NCI-H82 (cell line): ENCODE results near the gene ZNF689.

Experiments used
- DNase-seq: peaks from one replicate; lab custom pipeline; 2025; lab: John Stamatoyannopoulos, UW

ZNF689 gene

GRCh38 chr16:30562021-30562420, 48.2 kb downstream of the ZNF689 start:
- DNase-seq = no peak

- DNase-seq = no peak
Measured at GRCh38 chr16:30561089-30561816, 48.9 kb downstream of the ZNF689 start.

- no peak for DNase-seq
Measured at GRCh38 chr16:30559690-30560089, 50.5 kb downstream of the ZNF689 start.

GRCh38 chr16:30558789-30559377, 51.3 kb downstream of the ZNF689 start:
- peak; percentile 59 for DNase-seq

GRCh38 chr16:30557957-30558788, 52.0 kb downstream of the ZNF689 start, which contains the start of gene ZNF764:
Gene ZNF764, minus strand, starts transcription at chr16:30558374. Its CDS starts 192 bp downstream, at chr16:30558182.
- DNase-seq = peak; percentile 98

GRCh38 chr16:30557707-30557956, 52.6 kb downstream of the ZNF689 start:
- DNase-seq = peak; percentile 45

- peak; percentile 46 for DNase-seq
Measured at GRCh38 chr16:30556125-30556473, 54.1 kb downstream of the ZNF689 start.

GRCh38 chr16:30555315-30556124, 54.7 kb downstream of the ZNF689 start:
- no peak for DNase-seq

GRCh38 chr16:30554557-30555314, 55.5 kb downstream of the ZNF689 start:
- DNase-seq = no peak

- no peak for DNase-seq
Measured at GRCh38 chr16:30553393-30553899, 56.7 kb downstream of the ZNF689 start.

GRCh38 chr16:30552956-30553355, 57.2 kb downstream of the ZNF689 start:
- DNase-seq = no peak
